GM19099 (cell line): ENCODE data around the gene DNM1.

ENCODE experiments used
- POLR2A ChIP-seq: IDR thresholded peaks from 3 replicates; pipeline ENCODE4 v1.6.1; 2011; ENCODE audit warnings: low read depth; ENCODE audit not compliant: insufficient read length; ENCODE audit errors: extremely low read depth

DNM1 gene

DNA sequence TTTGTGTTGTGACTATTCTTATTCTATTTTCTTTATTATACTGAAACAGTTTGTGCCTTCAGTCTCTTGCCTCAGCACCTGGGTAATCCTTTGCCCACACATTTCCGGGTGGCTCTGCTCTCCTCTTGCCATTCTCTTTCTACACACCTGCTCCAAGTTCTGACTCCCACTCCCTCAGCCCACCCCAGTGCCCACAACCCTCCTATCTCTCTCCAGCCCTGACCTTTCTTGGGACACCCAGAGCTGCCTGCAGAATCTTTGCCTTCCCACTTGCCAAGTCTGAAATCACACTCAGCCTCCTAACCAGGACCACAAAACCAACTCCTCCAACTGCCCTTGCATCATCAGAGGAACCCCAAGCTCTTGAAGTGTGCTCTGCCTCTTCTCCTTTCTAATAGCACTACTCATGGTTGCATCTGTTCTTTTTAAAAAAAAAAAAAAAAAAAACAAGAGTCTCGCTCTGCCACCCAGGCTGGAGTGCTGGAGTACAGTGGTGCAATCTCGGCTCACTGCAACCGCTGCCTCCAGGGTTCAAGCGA lies 77.0 kb downstream of the DNM1 start:
- no peak for TF ChIP-seq POLR2A

GRCh38 chr9:128282500-128282899 lies 79.3 kb downstream of the DNM1 start:
- TF ChIP-seq POLR2A = no peak

DNA sequence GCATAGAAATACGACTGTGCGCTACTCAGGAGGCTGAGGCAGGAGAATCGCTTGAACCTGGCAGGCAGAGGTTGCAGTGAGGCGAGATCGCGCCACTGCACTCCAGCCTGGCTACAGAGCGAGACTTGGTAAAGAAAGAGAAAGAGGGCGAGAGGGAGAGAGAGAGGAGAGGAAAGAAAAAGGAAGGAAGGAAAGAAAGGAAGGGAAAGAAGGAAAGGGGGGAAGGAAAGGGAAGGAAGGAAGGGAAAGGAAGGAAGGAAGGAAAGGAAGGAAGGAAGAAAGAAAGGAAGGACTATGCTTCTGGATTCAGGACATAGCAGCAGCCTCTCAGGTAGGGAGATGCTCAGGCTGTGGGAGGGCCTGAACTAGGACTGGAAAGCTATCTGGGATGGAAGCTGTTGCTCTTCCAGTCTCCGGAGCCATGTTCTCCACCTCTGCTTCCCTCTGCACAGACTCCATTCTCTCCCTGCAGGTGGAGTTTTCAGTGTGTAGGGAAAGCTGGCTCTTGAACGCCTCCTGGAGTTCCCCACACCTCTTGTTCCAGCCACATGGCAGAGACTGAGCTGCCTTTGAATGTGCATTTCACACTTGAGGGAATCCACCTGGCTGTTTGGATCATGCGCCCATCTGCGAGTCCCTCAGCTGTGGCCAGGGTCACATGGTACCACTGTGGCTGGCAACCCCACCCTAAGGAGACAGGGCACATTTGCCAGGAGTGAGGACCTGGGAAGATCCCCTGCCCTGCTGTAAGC lies 82.0 kb downstream of the DNM1 start:
- TF ChIP-seq POLR2A = no peak

- TF ChIP-seq POLR2A = no peak
These were observed 83.3 kb downstream of the DNM1 start for GRCh38 chr9:128286440-128286839.

GRCh38 chr9:128288273-128289004 lies 85.3 kb downstream of the DNM1 start:
- no peak for TF ChIP-seq POLR2A

DNA sequence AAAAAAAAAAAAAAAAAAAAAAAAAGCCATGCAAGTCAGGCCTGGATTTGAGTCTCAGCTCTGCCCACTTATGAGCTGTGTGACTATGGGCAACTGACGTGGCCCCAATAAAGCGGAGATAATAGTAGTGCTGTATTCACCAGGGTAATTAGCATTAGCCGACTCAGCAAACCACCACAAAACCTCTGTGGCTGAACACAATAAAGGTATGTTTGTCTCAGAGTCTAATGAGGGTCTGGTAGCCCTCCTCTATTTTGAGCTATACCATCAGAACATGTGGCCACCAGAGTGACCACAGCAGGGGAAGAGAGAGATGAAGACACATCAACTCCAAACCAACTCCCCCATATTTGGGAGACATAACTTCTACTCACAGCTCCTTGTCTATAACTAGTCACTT lies 88.8 kb downstream of the DNM1 start:
- TF ChIP-seq POLR2A = no peak

DNA sequence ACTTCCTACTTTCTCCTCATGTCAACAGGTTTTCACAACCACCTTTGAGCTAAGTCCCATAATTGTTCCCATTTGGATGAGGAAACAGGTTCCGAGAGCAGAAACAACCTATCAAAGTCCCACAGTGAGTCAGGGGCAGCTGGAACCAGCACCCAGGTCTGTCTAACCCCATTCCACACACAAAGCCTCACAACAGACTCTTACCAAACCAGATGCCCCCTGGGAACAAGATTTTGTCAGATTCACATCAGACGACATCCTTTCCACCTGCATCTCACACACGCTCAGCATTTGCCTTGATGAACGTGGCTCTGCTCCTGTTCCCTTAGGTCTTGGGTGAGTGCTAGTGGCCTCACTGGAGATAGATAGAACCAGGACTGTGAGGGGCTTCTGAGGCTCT lies 89.9 kb downstream of the DNM1 start:
- TF ChIP-seq POLR2A = no peak

GRCh38 chr9:128294142-128294541 lies 91.0 kb downstream of the DNM1 start:
- TF ChIP-seq POLR2A = no peak

DNA sequence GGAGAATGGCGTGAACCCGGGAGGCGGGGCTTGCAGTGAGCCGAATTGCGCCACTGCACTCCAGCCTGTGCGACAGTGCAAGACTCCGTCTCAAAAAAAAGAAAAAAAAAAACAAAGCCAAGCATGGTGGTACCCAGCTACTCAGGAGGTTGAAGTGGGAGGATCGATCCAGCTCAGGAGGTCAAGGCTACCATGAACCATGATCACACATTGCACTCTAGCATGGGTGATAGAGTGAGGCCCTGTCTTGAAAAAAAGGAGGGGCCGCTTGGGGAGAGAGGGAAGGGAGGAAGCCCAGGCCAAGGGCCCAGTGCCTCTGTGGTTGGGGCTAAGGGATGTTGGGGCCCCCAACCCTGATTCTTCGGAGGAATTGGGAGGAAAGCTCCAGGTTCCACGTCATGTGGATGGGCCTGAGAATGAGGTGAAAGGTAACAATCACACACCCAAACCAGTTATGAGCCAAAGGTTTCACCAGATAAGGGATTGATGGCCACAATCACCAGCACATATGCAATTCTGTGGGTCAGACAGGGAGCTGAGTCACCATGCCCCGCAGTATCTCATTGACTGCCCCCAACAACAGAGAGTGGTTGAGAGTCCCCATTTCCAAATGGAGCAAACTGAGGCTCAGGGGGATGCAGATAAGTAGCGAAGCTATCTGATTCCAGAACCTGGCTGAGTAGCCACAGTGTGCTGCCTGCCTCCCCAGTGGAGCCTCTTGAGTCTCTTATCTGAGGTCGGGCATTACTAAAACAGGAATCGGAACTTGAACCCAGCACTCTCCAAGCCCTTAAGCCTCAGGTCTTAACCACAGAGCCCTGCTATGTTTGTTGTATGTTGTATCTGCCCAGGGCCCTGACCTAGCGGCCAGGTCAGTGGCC lies 93.4 kb downstream of the DNM1 start:
- no peak for TF ChIP-seq POLR2A

DNA sequence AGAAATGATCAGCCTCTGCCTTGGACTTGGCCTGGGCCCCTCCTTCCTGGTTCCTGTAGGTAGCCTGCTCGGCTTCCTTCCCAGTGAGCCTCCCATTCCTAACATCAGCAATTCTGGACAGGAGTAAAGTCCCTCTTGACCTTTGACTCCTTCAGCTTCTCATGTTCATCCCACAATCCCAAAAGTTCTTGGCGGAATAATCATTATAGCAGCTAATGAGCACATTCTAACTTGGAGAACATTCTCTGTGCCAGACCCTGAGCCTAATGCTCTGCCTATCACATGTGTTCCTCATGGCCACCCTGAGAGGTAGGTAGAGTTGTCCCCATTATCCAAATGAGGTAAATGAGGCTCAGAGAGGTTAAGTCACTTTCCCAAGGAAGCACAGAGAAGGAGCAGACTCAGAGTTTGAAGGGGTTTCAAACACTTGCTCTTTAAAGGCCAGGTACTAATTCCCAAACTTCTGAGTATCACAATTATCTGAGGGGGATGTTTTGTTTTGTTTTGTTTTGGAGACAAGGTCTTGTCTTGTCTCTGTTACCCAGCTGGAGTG lies 94.1 kb downstream of the DNM1 start:
- TF ChIP-seq POLR2A = no peak

GRCh38 chr9:128298535-128299482 lies 95.6 kb downstream of the DNM1 start:
- no peak for TF ChIP-seq POLR2A

- no peak for TF ChIP-seq POLR2A
These were observed 101.2 kb downstream of the DNM1 start for GRCh38 chr9:128304136-128304970.
